DND-41 (cell line): ENCODE results near the gene OBSL1.

ENCODE experiments used
- ATAC-seq: fragments of 200-7000 bp; cut with Tn5 transposase; 3 replicates; pipeline ENCODE4 v1.9.1; 2021; ENCODE audit warnings: low read depth; ENCODE audit not compliant: insufficient read depth
- DNase-seq: peaks from one replicate; pipeline ENCODE4 v3.0.0-alpha.2; 2020
- H2AFZ ChIP-seq: 2 replicates; pipeline ENCODE4 v1.6.0; 2012; ENCODE audit warnings: low read depth, low read length
- H3K27ac ChIP-seq: 2 replicates; pipeline ENCODE4 v1.5.1; 2012; ENCODE audit warnings: low read length, inconsistent platforms
- H3K27me3 ChIP-seq: fragments of 200-600 bp; sonication (generic); 2 replicates; pipeline ENCODE4 v1.6.0; 2012; ENCODE audit warnings: low read length, mild to moderate bottlenecking, inconsistent platforms; ENCODE audit not compliant: insufficient read depth, poor library complexity
- H3K36me3 ChIP-seq: 2 replicates; pipeline ENCODE4 v1.5.1; 2012; ENCODE audit warnings: low read length, inconsistent platforms; ENCODE audit not compliant: insufficient read depth
- H3K4me1 ChIP-seq: 2 replicates; pipeline ENCODE4 v1.5.1; 2012; ENCODE audit warnings: mild to moderate bottlenecking, low read length; ENCODE audit not compliant: insufficient read depth
- H3K4me2 ChIP-seq: 2 replicates; pipeline ENCODE4 v1.6.0; 2012; ENCODE audit warnings: mild to moderate bottlenecking, moderate library complexity, low read length, inconsistent platforms; ENCODE audit not compliant: insufficient read depth
- H3K4me3 ChIP-seq, 2 experiments: fragments of 200-600 bp in 1 of 2; shearing (Covaris generic) in 1 of 2; 2 replicates each; pipeline ENCODE4 v1.5.1; 2012 to 2016; ENCODE audit warnings: inconsistent platforms in 2 of 2, low read length in 2 of 2, mild to moderate bottlenecking in 2 of 2, low read depth in 1 of 2, moderate library complexity in 1 of 2
- H3K79me2 ChIP-seq: 2 replicates; pipeline ENCODE4 v1.6.0; 2012; ENCODE audit warnings: low read length, inconsistent platforms; ENCODE audit not compliant: insufficient read depth
- H3K9ac ChIP-seq: 2 replicates; pipeline ENCODE4 v1.6.0; 2012; ENCODE audit warnings: low read depth, mild to moderate bottlenecking, inconsistent platforms, low read length, moderate library complexity
- H3K9me3 ChIP-seq: 2 replicates; pipeline ENCODE4 v1.5.1; 2012; ENCODE audit warnings: low read length, moderate library complexity, mild to moderate bottlenecking, inconsistent platforms; ENCODE audit not compliant: insufficient read depth, severe bottlenecking
- H4K20me1 ChIP-seq: 2 replicates; pipeline ENCODE4 v1.6.0; 2012; ENCODE audit warnings: low read length; ENCODE audit not compliant: insufficient read depth
- CTCF ChIP-seq: IDR thresholded peaks from 2 replicates; pipeline ENCODE4 v1.5.1; 2012; ENCODE audit warnings: borderline replicate concordance, low read length, moderate library complexity, mild to moderate bottlenecking; ENCODE audit not compliant: poor library complexity, severe bottlenecking; ENCODE audit errors: extremely low read depth
- EZH2 ChIP-seq: IDR thresholded peaks from 3 replicates; pipeline ENCODE4 v1.6.1; 2012; ENCODE audit warnings: borderline replicate concordance, low read depth, mild to moderate bottlenecking, moderate library complexity, low read length, inconsistent platforms; ENCODE audit not compliant: severe bottlenecking

Gene OBSL1

DNA sequence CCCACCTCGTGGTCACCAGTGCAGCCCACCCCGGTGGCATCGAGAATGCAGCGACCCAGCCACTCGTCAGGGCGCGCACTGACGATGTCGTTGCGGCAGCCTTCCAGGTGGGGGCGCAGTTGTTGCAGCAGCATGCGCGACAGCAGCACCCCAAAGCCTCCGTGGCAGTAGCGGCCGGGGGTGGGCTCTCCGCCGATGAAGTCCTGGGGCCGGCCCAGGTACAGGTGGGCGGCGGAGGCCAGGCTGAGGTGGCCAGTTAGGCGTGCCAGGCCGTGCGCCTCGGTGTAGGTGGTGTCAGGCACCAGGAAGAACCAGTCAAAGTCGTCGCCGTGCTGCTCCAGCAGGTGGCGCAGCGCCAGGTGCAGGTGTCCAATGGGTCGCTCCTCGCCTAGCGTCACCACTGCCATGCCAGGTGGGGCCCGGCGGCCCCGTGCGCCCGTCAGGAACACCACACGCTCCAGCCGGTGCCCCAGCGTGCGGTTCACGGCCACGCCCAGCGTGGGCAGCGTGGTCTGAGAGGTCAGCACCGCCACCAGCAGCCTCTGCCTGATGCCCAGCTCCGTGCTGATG lies 29.6 kb downstream of the OBSL1 start:
- no peaks in the 10 kb centered on the region for H3K27me3 ChIP-seq
- no peak overlapping the region for H3K27ac ChIP-seq
- TF ChIP-seq EZH2 (no peak), CTCF (peak; percentile 87)
- H3K9ac ChIP-seq = peak overlapping the region; percentile 22; the same call in 1 of the 2 replicates
- peak overlapping the region in 1 of 2 experiments; percentile 84; a peak in 2 of 4 replicates for H3K4me3 ChIP-seq
- no peaks in the 10 kb centered on the region for H3K9me3 ChIP-seq
- H3K36me3 ChIP-seq = peaks cover 21% of the 10 kb centered on the region
- ATAC-seq (peak; percentile 45), DNase-seq (peak; percentile 80)
- peaks cover 25% of the 10 kb centered on the region for H4K20me1 ChIP-seq
- peak overlapping the region; percentile 88 for H3K4me2 ChIP-seq
- H2AFZ ChIP-seq = peak overlapping the region; percentile 62; the same call in 1 of the 2 replicates
- no peaks in the 10 kb centered on the region for H3K79me2 ChIP-seq
- peaks cover 33% of the 10 kb centered on the region for H3K4me1 ChIP-seq

DNA sequence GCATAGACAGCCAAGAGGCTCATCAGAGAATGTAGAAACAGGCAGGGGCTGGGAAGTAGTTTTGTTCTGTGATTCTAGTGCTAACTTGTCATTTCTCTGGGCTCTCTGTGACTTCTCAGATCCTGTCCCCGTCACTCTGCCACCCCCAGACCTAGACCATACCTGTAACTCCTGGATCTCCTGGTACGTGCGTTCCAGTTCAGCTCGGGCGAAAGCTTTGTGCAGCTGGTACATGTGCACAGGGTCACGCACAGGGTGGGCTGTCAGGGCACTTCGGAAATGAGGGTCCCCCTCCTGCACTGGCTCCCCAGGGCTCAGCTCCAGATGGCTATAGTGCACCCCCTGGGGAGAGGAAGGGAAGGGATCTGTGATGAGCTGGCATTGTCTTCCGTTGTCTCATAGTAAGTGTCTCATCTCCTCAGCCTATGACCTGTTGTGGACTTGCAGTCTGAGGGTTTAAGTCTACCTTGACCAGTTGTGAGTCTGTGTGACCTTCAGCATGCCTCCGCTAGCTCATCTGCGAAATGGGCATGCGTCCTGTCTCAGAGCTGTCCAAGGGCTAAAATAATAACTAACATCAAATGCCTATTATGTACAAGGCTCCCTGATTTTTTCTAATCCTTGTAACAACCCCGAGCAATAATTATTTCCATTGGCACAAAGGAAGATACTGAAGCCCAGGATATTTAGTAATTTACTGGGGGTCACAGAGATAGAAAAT lies 30.4 kb downstream of the OBSL1 start:
- Histone ChIP-seq H3K4me2 (peak overlapping the region; percentile 88; the same call in 1 of the 2 replicates), H3K4me1 (peaks cover 33% of the 10 kb centered on the region), H3K4me3 (no peak overlapping the region), H3K27me3 (no peaks in the 10 kb centered on the region), H2AFZ (no peak overlapping the region), H3K27ac (no peak overlapping the region), H4K20me1 (peaks cover 25% of the 10 kb centered on the region), H3K9ac (0 out of 2 replicates have a peak overlapping the region, but pooled peaks have one; percentile 22), H3K79me2 (no peaks in the 10 kb centered on the region), H3K9me3 (no peaks in the 10 kb centered on the region), H3K36me3 (peaks cover 21% of the 10 kb centered on the region)
- TF ChIP-seq CTCF (no peak), EZH2 (no peak)
- DNase-seq (no peak), ATAC-seq (no peak)

- H3K9me3 ChIP-seq = no peaks in the 10 kb centered on the region
- no peaks in the 10 kb centered on the region for H3K27me3 ChIP-seq
- no peak overlapping the region for H3K4me2 ChIP-seq
- no peak for ATAC-seq
- no peaks in the 10 kb centered on the region for H3K79me2 ChIP-seq
- no peak overlapping the region for H2AFZ ChIP-seq
- peaks cover 21% of the 10 kb centered on the region for H3K36me3 ChIP-seq
- H3K4me1 ChIP-seq = peaks cover 33% of the 10 kb centered on the region
- H3K9ac ChIP-seq = no peak overlapping the region
- no peak overlapping the region for H3K4me3 ChIP-seq
- TF ChIP-seq CTCF (no peak), EZH2 (no peak)
- no peak for DNase-seq
- H4K20me1 ChIP-seq = peaks cover 25% of the 10 kb centered on the region
- no peak overlapping the region for H3K27ac ChIP-seq
Observed at GRCh38 chr2:219539926-219540678, 31.2 kb downstream of the OBSL1 start.
